ENCODE results near the gene KCNK1. TPM values are rescaled to one million over a fixed set of nuclear protein-coding genes. Genes with fewer than 3 reads are reported as not detected.

The KCNK1 gene
- polyA plus RNA-seq, 1 of the 3 experiments (the other 2 are of a cell fraction) = 10.6 TPM

DNA sequence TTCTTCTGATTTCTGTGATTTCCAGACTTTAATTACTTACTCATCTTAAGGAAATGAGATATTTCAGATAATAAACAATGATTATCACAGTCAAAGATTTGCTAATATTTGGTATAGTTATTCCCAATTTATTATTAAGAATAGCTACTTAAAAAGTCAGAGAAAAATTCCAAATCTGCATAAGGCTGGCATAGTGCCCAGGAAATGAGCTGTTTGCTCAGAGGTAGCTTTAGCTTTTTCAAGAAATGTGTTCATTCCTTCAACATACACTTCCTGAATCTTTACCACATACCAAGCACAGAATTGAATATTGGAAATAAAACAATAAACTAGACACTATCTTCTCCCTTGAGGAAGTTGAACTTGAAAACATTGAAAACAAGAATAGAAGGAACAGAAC is 44.3 kb upstream of the KCNK1 start:
- no peak for TF ChIP-seq EZH2phosphoT487 (IDR thresholded peaks at IDR 0.05; ENCODE audit: borderline replicate concordance, low read depth)
- TF ChIP-seq RCOR1 (IDR thresholded peaks at IDR 0.05; ENCODE audit: low read length) = no peak
- TF ChIP-seq, protein P1, sequence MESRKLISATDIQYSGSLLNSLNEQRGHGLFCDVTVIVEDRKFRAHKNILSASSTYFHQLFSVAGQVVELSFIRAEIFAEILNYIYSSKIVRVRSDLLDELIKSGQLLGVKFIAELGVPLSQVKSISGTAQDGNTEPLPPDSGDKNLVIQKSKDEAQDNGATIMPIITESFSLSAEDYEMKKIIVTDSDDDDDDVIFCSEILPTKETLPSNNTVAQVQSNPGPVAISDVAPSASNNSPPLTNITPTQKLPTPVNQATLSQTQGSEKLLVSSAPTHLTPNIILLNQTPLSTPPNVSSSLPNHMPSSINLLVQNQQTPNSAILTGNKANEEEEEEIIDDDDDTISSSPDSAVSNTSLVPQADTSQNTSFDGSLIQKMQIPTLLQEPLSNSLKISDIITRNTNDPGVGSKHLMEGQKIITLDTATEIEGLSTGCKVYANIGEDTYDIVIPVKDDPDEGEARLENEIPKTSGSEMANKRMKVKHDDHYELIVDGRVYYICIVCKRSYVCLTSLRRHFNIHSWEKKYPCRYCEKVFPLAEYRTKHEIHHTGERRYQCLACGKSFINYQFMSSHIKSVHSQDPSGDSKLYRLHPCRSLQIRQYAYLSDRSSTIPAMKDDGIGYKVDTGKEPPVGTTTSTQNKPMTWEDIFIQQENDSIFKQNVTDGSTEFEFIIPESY (IDR thresholded peaks at IDR 0.05; ENCODE audit: borderline replicate concordance, low read depth) = no peak
- TF ChIP-seq, protein P2, sequence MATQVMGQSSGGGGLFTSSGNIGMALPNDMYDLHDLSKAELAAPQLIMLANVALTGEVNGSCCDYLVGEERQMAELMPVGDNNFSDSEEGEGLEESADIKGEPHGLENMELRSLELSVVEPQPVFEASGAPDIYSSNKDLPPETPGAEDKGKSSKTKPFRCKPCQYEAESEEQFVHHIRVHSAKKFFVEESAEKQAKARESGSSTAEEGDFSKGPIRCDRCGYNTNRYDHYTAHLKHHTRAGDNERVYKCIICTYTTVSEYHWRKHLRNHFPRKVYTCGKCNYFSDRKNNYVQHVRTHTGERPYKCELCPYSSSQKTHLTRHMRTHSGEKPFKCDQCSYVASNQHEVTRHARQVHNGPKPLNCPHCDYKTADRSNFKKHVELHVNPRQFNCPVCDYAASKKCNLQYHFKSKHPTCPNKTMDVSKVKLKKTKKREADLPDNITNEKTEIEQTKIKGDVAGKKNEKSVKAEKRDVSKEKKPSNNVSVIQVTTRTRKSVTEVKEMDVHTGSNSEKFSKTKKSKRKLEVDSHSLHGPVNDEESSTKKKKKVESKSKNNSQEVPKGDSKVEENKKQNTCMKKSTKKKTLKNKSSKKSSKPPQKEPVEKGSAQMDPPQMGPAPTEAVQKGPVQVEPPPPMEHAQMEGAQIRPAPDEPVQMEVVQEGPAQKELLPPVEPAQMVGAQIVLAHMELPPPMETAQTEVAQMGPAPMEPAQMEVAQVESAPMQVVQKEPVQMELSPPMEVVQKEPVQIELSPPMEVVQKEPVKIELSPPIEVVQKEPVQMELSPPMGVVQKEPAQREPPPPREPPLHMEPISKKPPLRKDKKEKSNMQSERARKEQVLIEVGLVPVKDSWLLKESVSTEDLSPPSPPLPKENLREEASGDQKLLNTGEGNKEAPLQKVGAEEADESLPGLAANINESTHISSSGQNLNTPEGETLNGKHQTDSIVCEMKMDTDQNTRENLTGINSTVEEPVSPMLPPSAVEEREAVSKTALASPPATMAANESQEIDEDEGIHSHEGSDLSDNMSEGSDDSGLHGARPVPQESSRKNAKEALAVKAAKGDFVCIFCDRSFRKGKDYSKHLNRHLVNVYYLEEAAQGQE (IDR thresholded peaks at IDR 0.05; ENCODE audit: low read depth, low read length) = no peak
- TF ChIP-seq, protein P3, sequence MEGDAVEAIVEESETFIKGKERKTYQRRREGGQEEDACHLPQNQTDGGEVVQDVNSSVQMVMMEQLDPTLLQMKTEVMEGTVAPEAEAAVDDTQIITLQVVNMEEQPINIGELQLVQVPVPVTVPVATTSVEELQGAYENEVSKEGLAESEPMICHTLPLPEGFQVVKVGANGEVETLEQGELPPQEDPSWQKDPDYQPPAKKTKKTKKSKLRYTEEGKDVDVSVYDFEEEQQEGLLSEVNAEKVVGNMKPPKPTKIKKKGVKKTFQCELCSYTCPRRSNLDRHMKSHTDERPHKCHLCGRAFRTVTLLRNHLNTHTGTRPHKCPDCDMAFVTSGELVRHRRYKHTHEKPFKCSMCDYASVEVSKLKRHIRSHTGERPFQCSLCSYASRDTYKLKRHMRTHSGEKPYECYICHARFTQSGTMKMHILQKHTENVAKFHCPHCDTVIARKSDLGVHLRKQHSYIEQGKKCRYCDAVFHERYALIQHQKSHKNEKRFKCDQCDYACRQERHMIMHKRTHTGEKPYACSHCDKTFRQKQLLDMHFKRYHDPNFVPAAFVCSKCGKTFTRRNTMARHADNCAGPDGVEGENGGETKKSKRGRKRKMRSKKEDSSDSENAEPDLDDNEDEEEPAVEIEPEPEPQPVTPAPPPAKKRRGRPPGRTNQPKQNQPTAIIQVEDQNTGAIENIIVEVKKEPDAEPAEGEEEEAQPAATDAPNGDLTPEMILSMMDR (IDR thresholded peaks at IDR 0.05) = no peak
- TF ChIP-seq, protein P4, sequence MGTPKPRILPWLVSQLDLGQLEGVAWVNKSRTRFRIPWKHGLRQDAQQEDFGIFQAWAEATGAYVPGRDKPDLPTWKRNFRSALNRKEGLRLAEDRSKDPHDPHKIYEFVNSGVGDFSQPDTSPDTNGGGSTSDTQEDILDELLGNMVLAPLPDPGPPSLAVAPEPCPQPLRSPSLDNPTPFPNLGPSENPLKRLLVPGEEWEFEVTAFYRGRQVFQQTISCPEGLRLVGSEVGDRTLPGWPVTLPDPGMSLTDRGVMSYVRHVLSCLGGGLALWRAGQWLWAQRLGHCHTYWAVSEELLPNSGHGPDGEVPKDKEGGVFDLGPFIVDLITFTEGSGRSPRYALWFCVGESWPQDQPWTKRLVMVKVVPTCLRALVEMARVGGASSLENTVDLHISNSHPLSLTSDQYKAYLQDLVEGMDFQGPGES (IDR thresholded peaks at IDR 0.05; ENCODE audit: low read depth, low read length) = no peak
- no peak for TF ChIP-seq MEF2A (IDR thresholded peaks at IDR 0.05; ENCODE audit: borderline replicate concordance, low read depth)
- no peak for TF ChIP-seq GABPA (IDR thresholded peaks at IDR 0.05; ENCODE audit: low read depth)
- TF ChIP-seq EP300 (IDR thresholded peaks at IDR 0.05; ENCODE audit: borderline replicate concordance in 1 of 2, low read depth in 1 of 2, low read length in 1 of 2) = no peak
- TF ChIP-seq ELF1 (IDR thresholded peaks at IDR 0.05) = no peak
- TF ChIP-seq, protein P5, sequence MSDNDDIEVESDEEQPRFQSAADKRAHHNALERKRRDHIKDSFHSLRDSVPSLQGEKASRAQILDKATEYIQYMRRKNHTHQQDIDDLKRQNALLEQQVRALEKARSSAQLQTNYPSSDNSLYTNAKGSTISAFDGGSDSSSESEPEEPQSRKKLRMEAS (IDR thresholded peaks at IDR 0.05; ENCODE audit: low read depth) = no peak
- no peak for TF ChIP-seq RXRA (IDR thresholded peaks at IDR 0.05; ENCODE audit: borderline replicate concordance, low read depth)
- no peak for TF ChIP-seq FOSL2 (IDR thresholded peaks at IDR 0.05; ENCODE audit: borderline replicate concordance, low read depth)
- no peak for TF ChIP-seq RFX5 (IDR thresholded peaks at IDR 0.05; ENCODE audit: low read length)
- no peak for TF ChIP-seq FOXJ3 (CRISPR knock-in tag; IDR thresholded peaks at IDR 0.05)
- no peak for TF ChIP-seq SMC3 (IDR thresholded peaks at IDR 0.05; ENCODE audit: low read depth, low read length)
- no peak for TF ChIP-seq TAF1 (IDR thresholded peaks at IDR 0.05; ENCODE audit: borderline replicate concordance, low read depth, low read length)
- TF ChIP-seq, protein P6, sequence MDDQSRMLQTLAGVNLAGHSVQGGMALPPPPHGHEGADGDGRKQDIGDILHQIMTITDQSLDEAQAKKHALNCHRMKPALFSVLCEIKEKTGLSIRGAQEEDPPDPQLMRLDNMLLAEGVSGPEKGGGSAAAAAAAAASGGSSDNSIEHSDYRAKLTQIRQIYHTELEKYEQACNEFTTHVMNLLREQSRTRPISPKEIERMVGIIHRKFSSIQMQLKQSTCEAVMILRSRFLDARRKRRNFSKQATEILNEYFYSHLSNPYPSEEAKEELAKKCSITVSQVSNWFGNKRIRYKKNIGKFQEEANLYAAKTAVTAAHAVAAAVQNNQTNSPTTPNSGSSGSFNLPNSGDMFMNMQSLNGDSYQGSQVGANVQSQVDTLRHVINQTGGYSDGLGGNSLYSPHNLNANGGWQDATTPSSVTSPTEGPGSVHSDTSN (IDR thresholded peaks at IDR 0.05) = no peak
- TF ChIP-seq SIN3A (IDR thresholded peaks at IDR 0.05; ENCODE audit: borderline replicate concordance, low read depth, low read length) = no peak
- no peaks in the 10 kb centered on the region for H3K9me2 ChIP-seq
- H3K79me2 ChIP-seq (ENCODE audit: insufficient read depth) = no peaks in the 10 kb centered on the region
- no peak overlapping the region for H3K9ac ChIP-seq
- CTCF ChIA-PET = interaction anchor here (0.6 kb wide), 1 partner anchor 213 kb away, joined by 3 read pairs; no protein-coding TSS in a partner anchor
- H3K4me1 ChIP-seq (ENCODE audit: control insufficient read depth in 1 of 2, insufficient read depth in 2 of 2, low read depth in 1 of 2, low read length in 1 of 2) = peaks cover 6 to 8% of the 10 kb centered on the region in 2 experiments; a peak in 3 of 4 replicates
- H3K27me3 ChIP-seq (ENCODE audit: insufficient read depth) = no peaks in the 10 kb centered on the region
- H3K9me3 ChIP-seq = no peaks in the 10 kb centered on the region
- H3K4me2 ChIP-seq = no peak overlapping the region
- H2AFZ ChIP-seq (ENCODE audit: low read depth) = 0 out of 2 replicates have a peak overlapping the region, but pooled peaks have one; percentile 10
- H3K36me3 ChIP-seq (replicated peaks in 1 of 2; ENCODE audit: control insufficient read depth in 1 of 2, insufficient read depth in 2 of 2, low read length in 1 of 2) = no peaks in the 10 kb centered on the region
- POLR2A ChIA-PET = interaction anchor here (0.6 kb wide), 2 partner anchors 13 to 418 kb away, joined by 3 to 5 read pairs; no protein-coding TSS in a partner anchor
- no peak overlapping the region for H3K4me3 ChIP-seq (ENCODE audit: low read depth in 2 of 2, low read length in 1 of 2)
- no peaks in the 10 kb centered on the region for H4K20me1 ChIP-seq (ENCODE audit: insufficient read depth)
- no peak for DNase-seq
- peak overlapping the region in 1 of 2 experiments; percentile 44; a peak in 1 of 4 replicates for H3K27ac ChIP-seq (ENCODE audit: low read depth in 2 of 2, low read length in 1 of 2)
- H3F3A ChIP-seq (replicated peaks; ENCODE audit: insufficient read depth) = peaks cover 7% of the 10 kb centered on the region
